GM06990 (cell line): ENCODE measurements around the gene ZDHHC14.

Experiments used
- DNase-seq: peaks from one replicate; pipeline ENCODE4 v3.0.0-alpha.2; 2011; ENCODE audit not compliant: insufficient read length; ENCODE audit errors: extremely low read depth
- H3K27me3 ChIP-seq: replicated peaks from 2 replicates; pipeline ENCODE4 v1.6.0; 2011; ENCODE audit warnings: low read length; ENCODE audit not compliant: control insufficient read depth, insufficient read depth
- H3K36me3 ChIP-seq: 2 replicates; pipeline ENCODE4 v1.5.1; 2011; ENCODE audit warnings: low read length; ENCODE audit not compliant: control insufficient read depth, insufficient read depth
- H3K4me3 ChIP-seq: replicated peaks from 2 replicates; pipeline ENCODE4 v1.5.1; 2011; ENCODE audit warnings: low read depth, mild to moderate bottlenecking, control low read depth, low read length
- CTCF ChIP-seq: IDR thresholded peaks from 2 replicates; pipeline ENCODE4 v1.5.1; 2011; ENCODE audit warnings: low read length, control low read depth, mild to moderate bottlenecking, inconsistent platforms; ENCODE audit not compliant: insufficient read depth, poor library complexity, severe bottlenecking

ZDHHC14 gene

GRCh38 chr6:157721426-157721825, 340.4 kb downstream of the ZDHHC14 start:
- H3K4me3 ChIP-seq, result no peak overlapping the region
- no peaks in the 10 kb centered on the region for H3K36me3 ChIP-seq
- DNase-seq, result no peak
- TF ChIP-seq CTCF, result no peak
- H3K27me3 ChIP-seq, result peaks cover 3% of the 10 kb centered on the region

- H3K27me3 ChIP-seq, result peaks cover 3% of the 10 kb centered on the region
- no peak for DNase-seq
- H3K36me3 ChIP-seq, result no peaks in the 10 kb centered on the region
- H3K4me3 ChIP-seq, result no peak overlapping the region
- TF ChIP-seq CTCF, result no peak
Observed at GRCh38 chr6:157721830-157722229, 340.8 kb downstream of the ZDHHC14 start.

GRCh38 chr6:157723376-157723775, 342.4 kb downstream of the ZDHHC14 start:
- Histone ChIP-seq H3K27me3 (peaks cover 3% of the 10 kb centered on the region), H3K4me3 (no peak overlapping the region), H3K36me3 (no peaks in the 10 kb centered on the region)
- no peak for TF ChIP-seq CTCF
- no peak for DNase-seq

- no peak for TF ChIP-seq CTCF
- Histone ChIP-seq H3K4me3 (no peak overlapping the region), H3K27me3 (peaks cover 3% of the 10 kb centered on the region), H3K36me3 (no peaks in the 10 kb centered on the region)
- no peak for DNase-seq
Observed at GRCh38 chr6:157724138-157724820, 343.3 kb downstream of the ZDHHC14 start.

GRCh38 chr6:157724960-157725741, 344.2 kb downstream of the ZDHHC14 start:
- Histone ChIP-seq H3K36me3 (no peaks in the 10 kb centered on the region), H3K4me3 (no peak overlapping the region), H3K27me3 (peaks cover 3% of the 10 kb centered on the region)
- no peak for TF ChIP-seq CTCF
- DNase-seq, result no peak
